H1 (cell line): ENCODE results near the gene SURF2. TPM values are rescaled to one million over a fixed set of nuclear protein-coding genes. Genes with fewer than 3 reads are reported as not detected.

ENCODE experiments used
- RFX5 ChIP-seq: IDR thresholded peaks from 2 replicates; pipeline ENCODE4 v1.6.1; 2011; ENCODE audit warnings: low read depth, low read length, improper control_type of control experiment, borderline replicate concordance
- RNF2 ChIP-seq: fragments of 200-900, 300-1000 bp; sonication (generic); IDR thresholded peaks from 2 replicates; pipeline ENCODE4 v1.7.1; 2016; ENCODE audit warnings: borderline replicate concordance, low read depth, mild to moderate bottlenecking, antibody characterized with exemption, low read length; ENCODE audit not compliant: poor library complexity, severe bottlenecking; ENCODE audit errors: missing control alignments
- polyA plus RNA-seq, 7 experiments: library from polyadenylated mRNA; depleted of rRNA in 3 of 7; stranded (reverse) in 5 of 7; unstranded in 2 of 7; fragments of >200 nt in 5 of 7; fragments of 200-250 nt in 2 of 7; gene quantifications; 1 replicate in 5 of 7; 2 replicates in 1 of 7; 4 replicates in 1 of 7; pipeline versions ENCODE4 v1.2.1 to v1.2.3, GENCODE V29; 2011 to 2013; ENCODE audit warnings: missing spikeins in 2 of 7, mixed read lengths in 2 of 7
- total RNA-seq: library from RNA; stranded (reverse); fragmentation: NEBNext Ultra II Directional; extraction: Animal tissue kit (Norgen Biotek cat#: 25700); gene quantifications from 2 replicates; pipeline ENCODE4 v1.2.1, GENCODE V29; 2021

Gene SURF2
- total and polyA plus RNA-seq, 2 of the 8 experiments (the other 6 are each of a cell fraction or from before 2014, with no cell fraction given), result 36.6 to 37.7 TPM

- TF ChIP-seq RNF2, result no peak
- no peak for TF ChIP-seq RFX5
Observed at GRCh38 chr9:133354766-133355165, 1.6 kb upstream of the SURF2 start (continued).
